IPS-18a (cell line): ENCODE measurements around the gene AKT1.

Experiments used
- H3K27ac ChIP-seq: one replicate; pipeline ENCODE4 v1.5.1; 2013; ENCODE audit warnings: low read length
- H3K27me3 ChIP-seq: one replicate; pipeline ENCODE4 v1.6.1; 2013; ENCODE audit warnings: mild to moderate bottlenecking, low read length; ENCODE audit not compliant: control insufficient read depth, insufficient read depth
- H3K36me3 ChIP-seq: one replicate; pipeline ENCODE4 v1.6.1; 2013; ENCODE audit warnings: low read depth, low read length; ENCODE audit not compliant: control insufficient read depth
- H3K4me1 ChIP-seq: one replicate; pipeline ENCODE4 v1.6.1; 2013; ENCODE audit warnings: low read depth, low read length; ENCODE audit not compliant: control insufficient read depth
- H3K4me3 ChIP-seq: one replicate; pipeline ENCODE4 v1.5.1; 2013; ENCODE audit warnings: low read length
- H3K9ac ChIP-seq: one replicate; pipeline ENCODE4 v1.6.1; 2013; ENCODE audit warnings: mild to moderate bottlenecking, low read length, moderate library complexity
- H3K9me3 ChIP-seq: one replicate; pipeline ENCODE4 v1.6.1; 2013; ENCODE audit warnings: low read depth, low read length; ENCODE audit not compliant: control insufficient read depth

The AKT1 gene

DNA sequence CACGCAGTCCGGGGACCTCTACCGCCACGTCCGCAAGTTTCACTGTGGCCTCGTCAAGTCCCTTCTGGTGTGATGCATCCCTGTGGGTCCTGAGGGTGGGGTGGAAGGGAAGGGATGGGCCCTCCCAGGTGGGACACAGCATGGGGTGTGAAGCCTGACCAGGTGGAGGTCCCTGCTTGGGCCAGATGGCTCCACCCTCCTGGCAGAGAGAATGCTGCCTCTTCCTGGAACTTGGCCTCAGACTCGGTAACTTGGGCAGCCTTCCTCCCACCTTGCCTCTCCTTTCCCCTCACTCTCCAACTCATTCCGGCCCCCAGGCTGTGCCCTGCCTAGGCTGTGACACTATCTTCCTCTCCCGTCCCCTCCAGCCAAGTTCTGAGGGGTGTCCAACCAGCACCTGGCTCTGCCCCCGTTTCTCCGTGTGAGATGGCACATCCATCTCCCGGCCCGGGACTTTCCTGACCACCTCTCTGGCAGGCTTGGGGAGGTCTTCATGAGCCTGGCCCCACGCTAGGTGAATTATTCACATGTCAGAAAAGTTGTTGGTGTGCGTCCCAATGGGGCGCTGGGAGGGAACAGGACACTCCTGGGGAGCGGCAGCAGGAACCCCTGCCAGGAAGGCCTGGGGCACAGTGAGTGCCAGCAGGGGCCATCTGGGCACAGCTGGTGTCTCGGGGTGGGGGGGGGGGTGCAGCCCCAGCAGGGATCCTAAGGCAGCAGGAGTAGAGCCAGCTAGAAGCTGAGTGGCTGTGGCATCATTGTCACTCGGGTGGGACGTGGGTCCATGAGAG, 7.0 kb upstream of the AKT1 start:
- no peak overlapping the region for H3K4me3 ChIP-seq

GRCh38 chr14:104801520-104802393, 6.2 kb upstream of the AKT1 start:
- Histone ChIP-seq H3K9ac (no peak overlapping the region), H3K4me1 (no peaks in the 10 kb centered on the region), H3K27me3 (peaks cover 54% of the 10 kb centered on the region), H3K36me3 (no peaks in the 10 kb centered on the region), H3K9me3 (no peaks in the 10 kb centered on the region), H3K4me3 (peak overlapping the region; percentile 62), H3K27ac (no peak overlapping the region)

More for the DNA sequence above, 7.0 kb upstream of the AKT1 start:
- Histone ChIP-seq H3K27ac (no peak overlapping the region), H3K27me3 (peaks cover 46% of the 10 kb centered on the region), H3K36me3 (no peaks in the 10 kb centered on the region), H3K9ac (no peak overlapping the region), H3K9me3 (no peaks in the 10 kb centered on the region), H3K4me1 (no peaks in the 10 kb centered on the region)

DNA sequence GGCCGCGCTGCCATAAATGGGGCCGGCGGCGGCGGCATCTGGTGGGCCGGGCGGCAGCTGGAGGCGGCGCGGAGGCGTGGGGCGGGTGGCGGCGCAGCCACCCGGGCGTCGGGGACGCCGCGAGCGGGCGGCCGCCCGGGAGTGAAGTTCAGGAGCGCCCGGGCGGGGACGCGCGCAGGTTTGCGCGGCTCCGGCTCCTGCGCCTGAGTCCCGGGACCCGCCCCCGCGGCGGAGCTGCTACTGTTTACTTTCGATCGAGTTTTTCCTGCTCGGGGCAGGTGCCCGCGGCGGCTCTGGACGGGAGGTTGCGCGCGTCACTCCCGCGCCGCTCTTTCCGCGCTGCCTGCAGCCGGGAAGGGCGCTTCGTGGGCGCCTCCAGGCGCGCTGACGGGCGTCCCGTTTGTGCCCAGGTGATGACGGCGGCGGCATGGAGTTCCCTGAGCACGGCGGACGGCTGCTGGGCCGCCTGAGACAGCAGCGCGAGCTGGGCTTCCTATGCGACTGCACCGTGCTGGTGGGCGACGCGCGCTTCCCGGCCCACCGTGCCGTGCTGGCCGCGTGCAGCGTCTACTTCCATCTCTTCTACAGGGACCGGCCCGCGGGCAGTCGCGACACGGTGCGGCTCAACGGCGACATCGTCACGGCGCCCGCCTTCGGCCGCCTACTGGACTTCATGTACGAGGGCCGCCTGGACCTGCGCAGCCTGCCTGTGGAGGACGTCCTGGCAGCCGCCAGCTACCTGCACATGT, 5.4 kb upstream of the AKT1 start, which contains the start of gene ZBTB42:
Gene ZBTB42, plus strand, starts transcription at position 331 of the 749 bp plus-strand sequence. Its CDS starts 97 bp downstream, at position 428.
- Histone ChIP-seq H3K36me3 (no peaks in the 10 kb centered on the region), H3K27me3 (peaks cover 62% of the 10 kb centered on the region), H3K9ac (peak within 1 kb of the TSS; percentile 44), H3K9me3 (no peaks in the 10 kb centered on the region), H3K27ac (no peak within 1 kb of the TSS), H3K4me1 (peaks cover 8% of the 10 kb centered on the region), H3K4me3 (peak within 1 kb of the TSS; percentile 71)

DNA sequence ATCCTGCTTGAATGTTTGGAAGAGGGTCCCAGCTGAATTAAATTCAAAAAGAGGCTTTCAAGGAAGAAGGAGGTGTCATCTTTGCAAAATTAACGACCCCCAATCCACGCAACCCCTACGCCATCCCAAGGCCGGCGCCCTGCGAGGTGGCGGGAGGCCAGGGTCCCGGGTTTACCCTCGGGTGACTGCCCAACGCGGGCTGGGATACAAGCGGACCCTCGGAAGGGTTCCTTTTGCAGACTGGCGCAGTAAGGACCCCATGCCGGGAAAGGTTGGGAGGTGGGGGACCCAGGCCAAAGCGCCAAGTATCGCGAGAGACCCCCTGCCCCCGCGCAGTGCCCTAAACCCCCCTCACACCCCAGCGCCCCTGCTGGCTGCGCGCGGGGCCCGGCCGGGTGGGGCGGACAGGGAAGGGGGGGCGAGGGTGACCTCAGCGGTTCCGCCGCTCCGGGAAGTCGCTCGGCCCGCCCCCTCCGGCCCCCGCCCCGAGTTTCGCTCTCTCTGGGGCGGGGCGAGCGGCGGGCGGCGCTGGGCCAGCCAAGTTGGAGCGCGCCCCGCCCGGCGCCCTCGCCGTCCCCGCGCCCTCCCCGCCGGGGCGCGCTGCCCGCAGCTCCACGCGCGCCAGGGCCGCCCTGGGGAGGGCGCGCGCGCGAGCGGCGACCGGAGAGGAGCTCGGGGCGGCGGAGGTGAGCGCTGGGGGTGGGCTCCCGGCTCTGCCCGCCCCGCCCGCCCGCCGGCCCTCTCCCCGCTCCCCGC, 4.6 kb upstream of the AKT1 start:
- peaks cover 8% of the 10 kb centered on the region for H3K4me1 ChIP-seq
- H3K36me3 ChIP-seq = no peaks in the 10 kb centered on the region
- H3K9ac ChIP-seq = peak overlapping the region; percentile 44
- peak overlapping the region; percentile 71 for H3K4me3 ChIP-seq
- H3K9me3 ChIP-seq = no peaks in the 10 kb centered on the region
- H3K27ac ChIP-seq = no peak overlapping the region
- H3K27me3 ChIP-seq = peaks cover 64% of the 10 kb centered on the region

- H3K27me3 ChIP-seq = peaks cover 67% of the 10 kb centered on the region
- H3K9me3 ChIP-seq = no peaks in the 10 kb centered on the region
- H3K9ac ChIP-seq = peak overlapping the region; percentile 44
- H3K4me1 ChIP-seq = peaks cover 9% of the 10 kb centered on the region
- H3K4me3 ChIP-seq = peak overlapping the region; percentile 71
- H3K27ac ChIP-seq = no peak overlapping the region
- no peaks in the 10 kb centered on the region for H3K36me3 ChIP-seq
Observed at GRCh38 chr14:104799244-104800014, 3.9 kb upstream of the AKT1 start.

- Histone ChIP-seq H3K9me3 (no peaks in the 10 kb centered on the region), H3K4me1 (peaks cover 16% of the 10 kb centered on the region), H3K9ac (no peak overlapping the region), H3K4me3 (no peak overlapping the region), H3K27me3 (peaks cover 70% of the 10 kb centered on the region), H3K27ac (no peak overlapping the region), H3K36me3 (no peaks in the 10 kb centered on the region)
Observed at GRCh38 chr14:104798300-104799243, 3.0 kb upstream of the AKT1 start.

- no peak overlapping the region for H3K27ac ChIP-seq
- H3K27me3 ChIP-seq = peaks cover 65% of the 10 kb centered on the region
- H3K9ac ChIP-seq = no peak overlapping the region
- H3K9me3 ChIP-seq = no peaks in the 10 kb centered on the region
- H3K4me3 ChIP-seq = no peak overlapping the region
- H3K36me3 ChIP-seq = no peaks in the 10 kb centered on the region
- peaks cover 19% of the 10 kb centered on the region for H3K4me1 ChIP-seq
Observed at GRCh38 chr14:104797115-104798044, 1.8 kb upstream of the AKT1 start.

GRCh38 chr14:104796687-104797081, 1.1 kb upstream of the AKT1 start:
- no peak overlapping the region for H3K9ac ChIP-seq
- H3K27me3 ChIP-seq = peaks cover 58% of the 10 kb centered on the region
- no peak overlapping the region for H3K27ac ChIP-seq
- H3K36me3 ChIP-seq = peaks cover 1% of the 10 kb centered on the region
- peak overlapping the region; percentile 57 for H3K4me3 ChIP-seq
- H3K9me3 ChIP-seq = no peaks in the 10 kb centered on the region
- peaks cover 19% of the 10 kb centered on the region for H3K4me1 ChIP-seq
